ENCODE data around the gene OLR1. TPM values are rescaled to one million over a fixed set of nuclear protein-coding genes. Genes with fewer than 3 reads are reported as not detected.

The OLR1 gene
- total and polyA plus RNA-seq, 2 donors (not counting 1 experiment from before 2014, with no cell fraction given): not detected

- WGBS (ENCODE audit: insufficient coverage): 41% methylated on average over 33 of the region's 40 CpGs
- CTCF ChIA-PET: interaction anchor here (1.1 kb wide), 2 partner anchors 23 kb away, joined by 3 to 4 read pairs; no protein-coding TSS in a partner anchor
These were observed 40.2 kb upstream of the OLR1 start for GRCh38 chr12:10211940-10212738.

More at GRCh38 chr12:10211940-10212738, 40.2 kb upstream of the OLR1 start:
- intact Hi-C loops (cut with micrococcal nuclease): loop anchor here (1.0 to 10.0 kb wide), 3 partner anchors 153 to 963 kb away; partner anchors contain the start of genes MAGOHB and SMIM10L1
- Histone ChIP-seq H3K27me3 (replicated peaks in 1 of 4; ENCODE audit: control extremely low read depth in 1 of 4, control insufficient read depth in 3 of 4, insufficient read depth in 4 of 4, low read length in 3 of 4) (peaks cover 0 to 36% (median 20%) of the 10 kb centered on the region in 4 experiments), H3K79me2 (ENCODE audit: control insufficient read depth, insufficient read depth, low read length) (no peaks in the 10 kb centered on the region), H3K4me3 (ENCODE audit: control extremely low read depth in 1 of 5, extremely low read depth in 1 of 5, insufficient read depth in 1 of 5, low read depth in 2 of 5, low read length in 4 of 5) (peak overlapping the region; percentile 66 to 83 (median 75)), H3K9ac (ENCODE audit: low read length) (peak overlapping the region; percentile 76), H2AFZ (ENCODE audit: insufficient read depth, low read depth, low read length, poor library complexity, severe bottlenecking) (peak overlapping the region; percentile 80), H3K9me3 (ENCODE audit: control extremely low read depth in 1 of 3, control insufficient read depth in 2 of 3, insufficient read depth in 1 of 3, low read length in 2 of 3) (peaks cover 0 to 3% (median 0%) of the 10 kb centered on the region in 3 donors), H3K27ac (ENCODE audit: low read length in 2 of 2) (no peak overlapping the region), H3K4me1 (ENCODE audit: control insufficient read depth in 2 of 2, insufficient read depth in 2 of 2, low read length in 2 of 2) (peaks cover 13 to 18% of the 10 kb centered on the region in 2 donors), H3K36me3 (replicated peaks in 1 of 2; ENCODE audit: control extremely low read depth in 1 of 2, control insufficient read depth in 1 of 2, extremely low read depth in 1 of 2, insufficient read depth in 2 of 2, low read length in 1 of 2) (no peaks in the 10 kb centered on the region), H3K4me2 (replicated peaks; ENCODE audit: low read depth, low read length, poor library complexity, severe bottlenecking) (peak overlapping the region; percentile 88), H4K20me1 (ENCODE audit: control insufficient read depth, insufficient read depth, low read length, poor library complexity, severe bottlenecking) (no peaks in the 10 kb centered on the region)
- Mint-ChIP-seq H3K27ac (peak overlapping the region; percentile 86), H3K27me3 (peaks cover 30% of the 10 kb centered on the region), H3K4me3 (peak overlapping the region; percentile 95), H3K4me1 (peaks cover 19% of the 10 kb centered on the region), H3K9me3 (ENCODE audit: insufficient read depth) (no peaks in the 10 kb centered on the region)
- ATAC-seq (ENCODE audit: low read depth) (peak; percentile 55), DNase-seq (peak; percentile 69)
- POLR2A ChIA-PET: no interaction called here
- TF ChIP-seq EZH2 (IDR thresholded peaks at IDR 0.05; ENCODE audit: borderline replicate concordance, insufficient read depth, low read depth, low read length, poor library complexity, severe bottlenecking) (no peak), CTCF (IDR thresholded peaks at IDR 0.05) (no peak)
